Hematopoietic multipotent progenitor cell treated with erythropoietin and hydrocortisone succinate and interleukin-3 and kit ligand, for 4 days (in vitro differentiated cells): ENCODE data around the gene FPGT.
"Not testable (repeated sequence)": the region's sequence is repeated elsewhere in the genome, so short reads cannot be mapped to it uniquely, and the experiment has no call there.

Experiments used
- DNase-seq: peaks from one replicate; pipeline ENCODE4 v3.0.0-alpha.2; 2015

Gene FPGT

GRCh38 chr1:74197657-74198552 lies at the start of gene FPGT, which contains the start of gene LRRIQ3:
Gene FPGT, plus strand, starts transcription at chr1:74198242. Its CDS starts 37 bp downstream, at chr1:74198279.
Gene LRRIQ3, minus strand, starts transcription at chr1:74198176. Its CDS starts 14,492 bp downstream, at chr1:74183684.
- peak; percentile 97 for DNase-seq

- no peak for DNase-seq
Measured at GRCh38 chr1:74160046-74160445, 38.0 kb upstream of the FPGT start.

- no peak for DNase-seq
Measured at GRCh38 chr1:74161497-74161896, 36.5 kb upstream of the FPGT start.

- no peak for DNase-seq
Measured at GRCh38 chr1:74162333-74162732, 35.7 kb upstream of the FPGT start.

GRCh38 chr1:74174423-74174822 lies 23.6 kb upstream of the FPGT start:
- DNase-seq = not testable (repeated sequence)

- no peak for DNase-seq
Measured at GRCh38 chr1:74180490-74180889, 17.6 kb upstream of the FPGT start.

GRCh38 chr1:74193908-74194307 lies 4.1 kb upstream of the FPGT start:
- DNase-seq = no peak

GRCh38 chr1:74195339-74195738 lies 2.7 kb upstream of the FPGT start:
- peak; percentile 4 for DNase-seq

- DNase-seq = no peak
Measured at GRCh38 chr1:74197255-74197654, 787 bp upstream of the FPGT start.

- peak; percentile 62 for DNase-seq
Measured at GRCh38 chr1:74199504-74199903, 1.5 kb downstream of the FPGT start.

- no peak for DNase-seq
Measured at GRCh38 chr1:74205266-74205665, 7.2 kb downstream of the FPGT start.

- no peak for DNase-seq
Measured at GRCh38 chr1:74215229-74215628, 17.2 kb downstream of the FPGT start.

GRCh38 chr1:74222701-74223100 lies 24.7 kb downstream of the FPGT start:
- DNase-seq = no peak

GRCh38 chr1:74223453-74223852 lies 25.4 kb downstream of the FPGT start:
- no peak for DNase-seq

GRCh38 chr1:74235153-74235552 lies 37.1 kb downstream of the FPGT start, which contains the start of gene TNNI3K:
Gene TNNI3K, plus strand, starts transcription at chr1:74235387. Its CDS starts 65 bp downstream, at chr1:74235452.
- DNase-seq = no peak

GRCh38 chr1:74236440-74236839 lies 38.4 kb downstream of the FPGT start:
- DNase-seq = no peak

GRCh38 chr1:74237035-74237434 lies 39.0 kb downstream of the FPGT start:
- no peak for DNase-seq

GRCh38 chr1:74237787-74238186 lies 39.7 kb downstream of the FPGT start:
- DNase-seq = no peak

- no peak for DNase-seq
Measured at GRCh38 chr1:74245168-74245772, 47.2 kb downstream of the FPGT start.

- no peak for DNase-seq
Measured at GRCh38 chr1:74246315-74246714, 48.3 kb downstream of the FPGT start.

- DNase-seq = no peak
Measured at GRCh38 chr1:74247881-74248528, 50.0 kb downstream of the FPGT start.

GRCh38 chr1:74253243-74253824 lies 55.3 kb downstream of the FPGT start:
- DNase-seq = not testable (repeated sequence)
